ENCODE measurements around the gene SLC2A11.
"Not testable (repeated sequence)": the region's sequence is repeated elsewhere in the genome, so short reads cannot be mapped to it uniquely, and the experiment has no call there.

SLC2A11 gene

GRCh38 chr22:23856721-23857605, 712 bp upstream of the SLC2A11 start:
- H3K27ac ChIP-seq (ENCODE audit: low read depth, low read length), result peak overlapping the region; percentile 89
- TF ChIP-seq CTCF (IDR thresholded peaks at IDR 0.05; ENCODE audit: insufficient read depth, low read length, poor library complexity, severe bottlenecking) (no peak), EZH2phosphoT487 (conservative IDR thresholded peaks at IDR 0.05; ENCODE audit: low read length) (no peak)
- peak overlapping the region; percentile 93 for H3K4me3 ChIP-seq (ENCODE audit: insufficient read depth, low read length, poor library complexity, severe bottlenecking)
- H3K9me3 ChIP-seq (ENCODE audit: insufficient read depth, low read length), result no peaks in the 10 kb centered on the region
- no peaks in the 10 kb centered on the region for H4K20me1 ChIP-seq (ENCODE audit: low read depth, low read length)
- no peaks in the 10 kb centered on the region for H3K36me3 ChIP-seq (ENCODE audit: low read length)
- H3K9me2 ChIP-seq (replicated peaks; ENCODE audit: insufficient read depth, low read length), result no peaks in the 10 kb centered on the region
- H3K79me2 ChIP-seq (ENCODE audit: insufficient read depth, low read length), result no peaks in the 10 kb centered on the region
- peak overlapping the region; percentile 74 for H3K4me2 ChIP-seq (ENCODE audit: low read depth, low read length, poor library complexity, severe bottlenecking)
- H3K27me3 ChIP-seq (ENCODE audit: low read length), result no peaks in the 10 kb centered on the region
- peak overlapping the region; percentile 89 for H3K9ac ChIP-seq (ENCODE audit: low read length)
- H2AFZ ChIP-seq (ENCODE audit: low read depth, low read length, severe bottlenecking), result peak overlapping the region; percentile 89
- H3F3A ChIP-seq (ENCODE audit: insufficient read depth), result peaks cover 12% of the 10 kb centered on the region

GRCh38 chr22:23858484-23858815, 775 bp downstream of the SLC2A11 start:
- Histone ChIP-seq H3K9ac (ENCODE audit: low read length) (peak overlapping the region; percentile 89), H3K79me2 (ENCODE audit: insufficient read depth, low read length) (no peaks in the 10 kb centered on the region), H3K27me3 (ENCODE audit: low read length) (no peaks in the 10 kb centered on the region), H3F3A (ENCODE audit: insufficient read depth) (peaks cover 12% of the 10 kb centered on the region), H3K9me2 (replicated peaks; ENCODE audit: insufficient read depth, low read length) (no peaks in the 10 kb centered on the region), H3K4me3 (ENCODE audit: insufficient read depth, low read length, poor library complexity, severe bottlenecking) (peak overlapping the region; percentile 93), H3K36me3 (ENCODE audit: low read length) (no peaks in the 10 kb centered on the region), H4K20me1 (ENCODE audit: low read depth, low read length) (no peaks in the 10 kb centered on the region), H3K9me3 (ENCODE audit: insufficient read depth, low read length) (no peaks in the 10 kb centered on the region), H3K4me2 (ENCODE audit: low read depth, low read length, poor library complexity, severe bottlenecking) (peak overlapping the region; percentile 94), H3K27ac (ENCODE audit: low read depth, low read length) (peak overlapping the region; percentile 89), H2AFZ (ENCODE audit: low read depth, low read length, severe bottlenecking) (no peak overlapping the region)
- TF ChIP-seq CTCF (IDR thresholded peaks at IDR 0.05; ENCODE audit: insufficient read depth, low read length, poor library complexity, severe bottlenecking) (no peak), EZH2phosphoT487 (conservative IDR thresholded peaks at IDR 0.05; ENCODE audit: low read length) (no peak)

- no peaks in the 10 kb centered on the region for H3K36me3 ChIP-seq (ENCODE audit: low read length)
- H3K4me2 ChIP-seq (ENCODE audit: low read depth, low read length, poor library complexity, severe bottlenecking), result peak overlapping the region; percentile 94
- H3K9me3 ChIP-seq (ENCODE audit: insufficient read depth, low read length), result no peaks in the 10 kb centered on the region
- H3K79me2 ChIP-seq (ENCODE audit: insufficient read depth, low read length), result no peaks in the 10 kb centered on the region
- H3K27ac ChIP-seq (ENCODE audit: low read depth, low read length), result no peak overlapping the region
- H3K27me3 ChIP-seq (ENCODE audit: low read length), result no peaks in the 10 kb centered on the region
- H3K4me3 ChIP-seq (ENCODE audit: insufficient read depth, low read length, poor library complexity, severe bottlenecking), result no peak overlapping the region
- H3K9me2 ChIP-seq (replicated peaks; ENCODE audit: insufficient read depth, low read length), result no peaks in the 10 kb centered on the region
- H2AFZ ChIP-seq (ENCODE audit: low read depth, low read length, severe bottlenecking), result no peak overlapping the region
- peaks cover 12% of the 10 kb centered on the region for H3F3A ChIP-seq (ENCODE audit: insufficient read depth)
- no peak overlapping the region for H3K9ac ChIP-seq (ENCODE audit: low read length)
- H4K20me1 ChIP-seq (ENCODE audit: low read depth, low read length), result no peaks in the 10 kb centered on the region
- TF ChIP-seq EZH2phosphoT487 (conservative IDR thresholded peaks at IDR 0.05; ENCODE audit: low read length) (no peak), CTCF (IDR thresholded peaks at IDR 0.05; ENCODE audit: insufficient read depth, low read length, poor library complexity, severe bottlenecking) (no peak)
Observed at GRCh38 chr22:23859201-23859600, 1.5 kb downstream of the SLC2A11 start.

- not testable (repeated sequence) for H3K4me2 ChIP-seq (ENCODE audit: low read depth, low read length, poor library complexity, severe bottlenecking); H4K20me1 ChIP-seq (ENCODE audit: low read depth, low read length); H2AFZ ChIP-seq (ENCODE audit: low read depth, low read length, severe bottlenecking); H3K27me3 ChIP-seq (ENCODE audit: low read length); H3K4me3 ChIP-seq (ENCODE audit: insufficient read depth, low read length, poor library complexity, severe bottlenecking); H3K9ac ChIP-seq (ENCODE audit: low read length); H3K79me2 ChIP-seq (ENCODE audit: insufficient read depth, low read length); H3K9me3 ChIP-seq (ENCODE audit: insufficient read depth, low read length); H3K27ac ChIP-seq (ENCODE audit: low read depth, low read length); H3K36me3 ChIP-seq (ENCODE audit: low read length); H3K9me2 ChIP-seq (replicated peaks; ENCODE audit: insufficient read depth, low read length)
- peaks cover 12% of the 10 kb centered on the region for H3F3A ChIP-seq (ENCODE audit: insufficient read depth)
Observed at GRCh38 chr22:23860187-23860586, 2.5 kb downstream of the SLC2A11 start.

Measured in SU-DHL-6 (cell line).